Spleen (tissue), 11 donors: ENCODE results near the gene BUB1B. TPM values are rescaled to one million over a fixed set of nuclear protein-coding genes. Genes with fewer than 3 reads are reported as not detected.

Experiments
- DNase-seq: peaks from one replicate; pipeline ENCODE4 v3.0.0-alpha.2; 2020
- H3K27ac ChIP-seq, 8 donors: fragments of 200-600 bp; sonication (generic) in 7 of 8; 1 replicate in 4 of 8; 2 replicates in 4 of 8; pipeline versions ENCODE4 v1.5.0 to v1.8.0; 2016 to 2021; ENCODE audit warnings: inconsistent platforms in 4 of 8, mild to moderate bottlenecking in 4 of 8, moderate library complexity in 1 of 8
- H3K27me3 ChIP-seq, 7 donors: fragments of 200-600 bp; sonication (generic) in 6 of 7; replicated peaks in 1 of 7; 1 replicate in 4 of 7; 2 replicates in 3 of 7; pipeline versions ENCODE4 v1.5.0 to v1.8.0; 2016 to 2021; ENCODE audit warnings: inconsistent platforms in 3 of 7, mild to moderate bottlenecking in 1 of 7
- H3K36me3 ChIP-seq, 6 donors: fragments of 200-600 bp; sonication (generic) in 5 of 6; 1 replicate in 4 of 6; 2 replicates in 2 of 6; pipeline versions ENCODE4 v1.5.0 to v1.8.0; 2016 to 2021; ENCODE audit warnings: inconsistent platforms in 2 of 6
- H3K4me1 ChIP-seq, 6 donors: fragments of 200-600 bp; sonication (generic) in 5 of 6; 1 replicate in 3 of 6; 2 replicates in 3 of 6; pipeline versions ENCODE4 v1.5.0 to v1.8.0; 2016 to 2021; ENCODE audit warnings: inconsistent platforms in 3 of 6
- H3K4me3 ChIP-seq, 8 donors: fragments of 200-600 bp; sonication (generic) in 7 of 8; 1 replicate in 4 of 8; 2 replicates in 4 of 8; pipeline versions ENCODE4 v1.5.0 to v1.8.0; 2016 to 2021; ENCODE audit warnings: inconsistent platforms in 4 of 8, mild to moderate bottlenecking in 4 of 8, moderate library complexity in 2 of 8
- H3K9me3 ChIP-seq, 8 donors: fragments of 200-600 bp; sonication (generic) in 7 of 8; 1 replicate in 4 of 8; 2 replicates in 4 of 8; pipeline versions ENCODE4 v1.5.0 to v1.8.0; 2016 to 2021; ENCODE audit warnings: inconsistent platforms in 4 of 8
- CTCF ChIP-seq, 11 experiments: fragments of 200-600 bp in 7 of 11; fragments of 450-650 bp in 4 of 11; sonication (generic) in 4 of 11; IDR thresholded peaks in 8 of 11; conservative IDR thresholded peaks in 3 of 11; 1 replicate in 7 of 11; 2 replicates in 4 of 11; pipeline versions ENCODE4 v1.4.0 to v1.8.0; 2016 to 2021; ENCODE audit warnings: antibody characterized with exemption in 11 of 11, inconsistent platforms in 4 of 11, mild to moderate bottlenecking in 1 of 11
- POLR2A ChIP-seq, 3 donors: fragments of 450-650 bp; IDR thresholded peaks; one replicate each; pipeline ENCODE4 v1.5.1; 2017; ENCODE audit warnings: antibody characterized with exemption in 3 of 3, mild to moderate bottlenecking in 1 of 3
- POLR2AphosphoS5 ChIP-seq, 3 donors: sonication (generic); formaldehyde crosslinking; IDR thresholded peaks; one replicate each; pipeline ENCODE4 v1.5.1; 2017; ENCODE audit warnings: antibody characterized with exemption in 3 of 3
- WGBS, 5 donors: extraction: QIAGEN DNeasy Blood & Tissue Kit in 3 of 5; methylation state at CpG; one replicate each; pipeline versions ENCODE4 v1.1.5 to v1.1.7; 2013 to 2018; 5-methylcytosine and 5-hydroxymethylcytosine counted together
- intact Hi-C: fragments of 100-400 bp; cut with DNase I; formaldehyde crosslinking; loops from one replicate; pipeline ENCODE4 v1.15.0; 2023; ENCODE audit warnings: low total_unique reads
- polyA plus RNA-seq, 3 donors: library from polyadenylated mRNA; stranded (reverse); fragments of 200-250 nt; gene quantifications; one replicate each; pipeline ENCODE4 v1.2.1, GENCODE V29; 2013
- total RNA-seq, 7 donors: library from RNA; depleted of rRNA in 3 of 7; stranded (reverse); fragments of >200 nt in 3 of 7; fragmentation: NEBNext Ultra II Directional in 4 of 7; extraction: Animal tissue kit (Norgen Biotek cat#: 25700) in 4 of 7; gene quantifications; one replicate each; pipeline versions ENCODE4 v1.1.0 to v1.2.1, GENCODE V29; 2016 to 2021
- donor health status: healthy with polysubstance abuse.
- donor health status: DM: no; HTN: no; CAD: no; lungs with moderate emphysema.
- donor health status: DM: no; HTN: no; CAD: no.
- donor health status: Bipolar disorder and iron deficiency.
- donor health status: healthy.
- donor health status: DM: no; HTN: no; CAD: no.
- donor health status: DM: yes; HTN: yes; CAD: no.

The BUB1B gene
- total and polyA plus RNA-seq, 10 donors: 1.2 to 11.8 (median 6.3) TPM

DNA sequence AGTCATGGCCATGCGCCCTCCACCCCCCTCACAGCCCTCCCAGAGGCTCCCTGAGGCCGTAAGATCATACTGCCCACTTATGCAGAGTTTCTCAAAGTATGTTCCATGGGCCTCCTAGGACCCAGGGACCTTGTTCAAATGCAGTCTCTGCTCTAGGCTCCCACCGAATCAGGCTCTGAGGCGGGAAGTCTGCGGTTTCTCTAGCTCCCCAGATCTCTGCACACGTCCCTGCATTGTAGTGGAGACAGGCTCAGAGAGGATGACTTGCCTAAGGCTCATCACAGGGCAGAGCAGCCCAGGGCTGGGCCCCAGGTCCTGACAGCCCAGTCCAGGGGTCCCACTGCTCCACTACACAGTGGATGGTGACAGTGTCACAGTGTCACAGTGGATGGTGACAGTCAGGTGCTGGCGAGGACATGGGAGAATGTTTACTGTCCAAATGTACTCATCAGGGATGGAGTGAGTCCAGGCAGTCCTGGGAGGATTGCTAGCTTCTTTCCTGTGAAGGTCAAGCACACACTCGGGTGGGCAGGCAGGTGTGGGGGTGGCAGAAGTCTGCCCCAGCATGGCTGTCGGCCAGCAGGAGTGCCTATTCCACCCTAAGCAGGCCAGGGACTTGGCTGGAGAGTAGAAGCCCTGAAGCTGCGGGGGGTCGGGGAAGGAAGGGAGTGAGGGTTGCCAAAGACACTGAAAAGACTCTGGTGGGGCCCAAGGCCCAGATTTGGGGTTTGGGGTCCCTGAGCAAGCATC is 109.6 kb downstream of the BUB1B start:
- Histone ChIP-seq H3K36me3 (no peaks in the 10 kb centered on the region), H3K4me1 (peaks cover 0 to 10% (median 0%) of the 10 kb centered on the region in 6 donors), H3K9me3 (no peaks in the 10 kb centered on the region), H3K27ac (no peak overlapping the region), H3K27me3 (peaks cover 0 to under 1% (median 0%) of the 10 kb centered on the region in 7 donors), H3K4me3 (no peak overlapping the region)
- WGBS, 5 donors: 77 to 90% (median 81%) methylated on average over 9 to 11 of the region's 11 CpGs
- TF ChIP-seq CTCF (IDR thresholded peaks at IDR 0.05 in 8 of 11, conservative IDR thresholded peaks at IDR 0.05 in 3 of 11): no peak
- no peak for TF ChIP-seq POLR2A (IDR thresholded peaks at IDR 0.05)
- TF ChIP-seq POLR2AphosphoS5 (IDR thresholded peaks at IDR 0.05): no peak
- no peak for DNase-seq
- intact Hi-C loops: loop anchor here (5.0 kb wide), 1 partner anchor 53 kb away; no protein-coding TSS in a partner anchor

Other genes starting within 250 kb of the BUB1B start
- gene GPR176, start 240.8 kb upstream of the BUB1B start, total RNA-seq: 10 to 100 TPM in 1 of 7 donors, 1 to 10 TPM in 6; 3.2 to 12.8 (median 6.6) TPM
- gene GPR176, start 240.8 kb upstream of the BUB1B start, polyA plus RNA-seq: 1 to 10 TPM; 2.7 to 4.6 (median 4.0) TPM
- gene EIF2AK4, start 227.0 kb upstream of the BUB1B start, total RNA-seq: 10 to 100 TPM; 21.0 to 56.2 (median 28.7) TPM
- gene EIF2AK4, start 227.0 kb upstream of the BUB1B start, polyA plus RNA-seq: 10 to 100 TPM; 28.9 to 34.7 (median 33.8) TPM
- 100 to 1,000 TPM; 109 to 256 (median 145) TPM for gene SRP14, start 121.9 kb upstream of the BUB1B start, total RNA-seq
- 100 to 1,000 TPM; 295 to 356 (median 353) TPM for gene SRP14, start 121.9 kb upstream of the BUB1B start, polyA plus RNA-seq
- 10 to 100 TPM; 16.9 to 77.9 (median 36.1) TPM for gene BMF, start 52.2 kb upstream of the BUB1B start, total RNA-seq
- gene BMF, start 52.2 kb upstream of the BUB1B start, polyA plus RNA-seq: 10 to 100 TPM; 25.5 to 33.1 (median 27.7) TPM
- gene PAK6, start 78.0 kb downstream of the BUB1B start, total RNA-seq: 1 to 10 TPM; 1.5 to 5.4 (median 2.0) TPM
- gene PAK6, start 78.0 kb downstream of the BUB1B start, polyA plus RNA-seq: under 1 TPM; 0.24 to 0.46 (median 0.38) TPM
- not detected for gene ANKRD63, start 122.0 kb downstream of the BUB1B start, total RNA-seq
- not detected for gene ANKRD63, start 122.0 kb downstream of the BUB1B start, polyA plus RNA-seq
- 100 to 1,000 TPM; 175 to 247 (median 189) TPM for gene PLCB2, start 146.9 kb downstream of the BUB1B start, total RNA-seq
- gene PLCB2, start 146.9 kb downstream of the BUB1B start, polyA plus RNA-seq: 100 to 1,000 TPM in 2 of 3 donors, 10 to 100 TPM in 1; 63.8 to 190 (median 168) TPM
- 10 to 100 TPM; 16.8 to 29.6 (median 22.9) TPM for gene INAFM2, start 162.6 kb downstream of the BUB1B start, total RNA-seq
- gene INAFM2, start 162.6 kb downstream of the BUB1B start, polyA plus RNA-seq: 10 to 100 TPM in 1 of 3 donors, 1 to 10 TPM in 2; 7.4 to 10.9 (median 9.8) TPM
- gene CCDC9B, start 179.9 kb downstream of the BUB1B start, total RNA-seq: 10 to 100 TPM in 3 of 7 donors, 1 to 10 TPM in 4; 3.5 to 19.4 (median 9.4) TPM
- gene CCDC9B, start 179.9 kb downstream of the BUB1B start, polyA plus RNA-seq: 1 to 10 TPM; 2.2 to 8.0 (median 3.1) TPM
- gene PHGR1, start 190.0 kb downstream of the BUB1B start, total RNA-seq: not detected
- gene PHGR1, start 190.0 kb downstream of the BUB1B start, polyA plus RNA-seq: 1 to 10 TPM in 1 of 3 donors, under 1 TPM in 1, not detected in 1; 0.67 to 4.9 TPM
- 1 to 10 TPM in 2 of 7 donors, under 1 TPM in 4, not detected in 1; 0.05 to 3.0 (median 0.45) TPM for gene DISP2, start 197.2 kb downstream of the BUB1B start, total RNA-seq
- under 1 TPM; 0.47 to 0.63 (median 0.54) TPM for gene DISP2, start 197.2 kb downstream of the BUB1B start, polyA plus RNA-seq
- 10 to 100 TPM in 4 of 7 donors, 1 to 10 TPM in 3; 8.3 to 16.8 (median 11.5) TPM for gene KNSTRN, start 221.7 kb downstream of the BUB1B start, total RNA-seq
- 10 to 100 TPM in 1 of 3 donors, 1 to 10 TPM in 2; 6.0 to 10.3 (median 9.0) TPM for gene KNSTRN, start 221.7 kb downstream of the BUB1B start, polyA plus RNA-seq
- gene IVD, start 244.7 kb downstream of the BUB1B start, total RNA-seq: 10 to 100 TPM; 39.6 to 93.9 (median 61.6) TPM
- 10 to 100 TPM; 25.1 to 44.4 (median 35.1) TPM for gene IVD, start 244.7 kb downstream of the BUB1B start, polyA plus RNA-seq